Astrocyte (in vitro differentiated cells and primary cell): Measurements from ENCODE around the gene NDST4. TPM values are rescaled to one million over a fixed set of nuclear protein-coding genes. Genes with fewer than 3 reads are reported as not detected.

ENCODE experiments used
- DNase-seq: peaks from one replicate; pipeline ENCODE4 v3.0.0-alpha.2; 2010; ENCODE audit warnings: low read depth
- FAIRE-seq: peaks from 2 replicates; lab custom pipeline; 2011; peaks lifted over from hg19 to GRCh38; lab: Jason Lieb, UNC
- H2AFZ ChIP-seq: 2 replicates; pipeline ENCODE4 v1.6.0; 2012; ENCODE audit warnings: low read depth, low read length, inconsistent platforms
- H3K27ac ChIP-seq: 2 replicates; pipeline ENCODE4 v1.5.1; 2011; ENCODE audit warnings: low read depth, low read length, inconsistent platforms
- H3K27me3 ChIP-seq: 2 replicates; pipeline ENCODE4 v1.6.0; 2011; ENCODE audit warnings: low read length, inconsistent platforms; ENCODE audit not compliant: insufficient read depth
- H3K36me3 ChIP-seq: 2 replicates; pipeline ENCODE4 v1.5.1; 2011; ENCODE audit warnings: low read length, inconsistent platforms; ENCODE audit not compliant: insufficient read depth
- H3K4me1 ChIP-seq: 2 replicates; pipeline ENCODE4 v1.5.1; 2011; ENCODE audit warnings: low read length, inconsistent platforms; ENCODE audit not compliant: insufficient read depth
- H3K4me2 ChIP-seq: 2 replicates; pipeline ENCODE4 v1.6.0; 2012; ENCODE audit warnings: low read length, inconsistent platforms
- H3K4me3 ChIP-seq: 2 replicates; pipeline ENCODE4 v1.5.1; 2011; ENCODE audit warnings: low read depth, mild to moderate bottlenecking, low read length, inconsistent platforms; ENCODE audit not compliant: insufficient read depth
- H3K79me2 ChIP-seq: 2 replicates; pipeline ENCODE4 v1.6.0; 2012; ENCODE audit warnings: mild to moderate bottlenecking, low read length, inconsistent platforms; ENCODE audit not compliant: insufficient read depth
- H3K9ac ChIP-seq: 2 replicates; pipeline ENCODE4 v1.6.0; 2012; ENCODE audit warnings: mild to moderate bottlenecking, low read length, inconsistent platforms
- H3K9me3 ChIP-seq: 2 replicates; pipeline ENCODE4 v1.5.1; 2012; ENCODE audit warnings: low read depth, mild to moderate bottlenecking, low read length, inconsistent platforms; ENCODE audit not compliant: insufficient read depth
- H4K20me1 ChIP-seq: 2 replicates; pipeline ENCODE4 v1.6.0; 2012; ENCODE audit warnings: low read length, inconsistent platforms; ENCODE audit not compliant: insufficient read depth
- H3K27ac Mint-ChIP-seq: one replicate; pipeline ENCODE4 v1.8.0; 2021; ENCODE audit warnings: mild to moderate bottlenecking, mixed read lengths; ENCODE audit not compliant: unreplicated experiment
- H3K27me3 Mint-ChIP-seq: one replicate; pipeline ENCODE4 v1.8.0; 2021; ENCODE audit warnings: low read depth, mixed read lengths; ENCODE audit not compliant: unreplicated experiment
- H3K36me3 Mint-ChIP-seq: one replicate; pipeline ENCODE4 v1.8.0; 2021; ENCODE audit warnings: low read depth, mixed read lengths; ENCODE audit not compliant: unreplicated experiment
- H3K4me1 Mint-ChIP-seq: one replicate; pipeline ENCODE4 v1.8.0; 2021; ENCODE audit warnings: low read depth, mixed read lengths; ENCODE audit not compliant: unreplicated experiment
- H3K4me3 Mint-ChIP-seq: one replicate; pipeline ENCODE4 v1.8.0; 2021; ENCODE audit warnings: mild to moderate bottlenecking, moderate library complexity, mixed read lengths; ENCODE audit not compliant: unreplicated experiment
- H3K9me3 Mint-ChIP-seq: one replicate; pipeline ENCODE4 v1.8.0; 2021; ENCODE audit warnings: mild to moderate bottlenecking, mixed read lengths; ENCODE audit not compliant: unreplicated experiment
- CTCF ChIP-seq: IDR thresholded peaks from 2 replicates; pipeline ENCODE4 v1.5.1; 2011; ENCODE audit warnings: low read depth, mild to moderate bottlenecking, inconsistent platforms, low read length, moderate library complexity; ENCODE audit not compliant: insufficient read depth
- EZH2 ChIP-seq: IDR thresholded peaks from 2 replicates; pipeline ENCODE4 v1.6.1; 2012; ENCODE audit warnings: mild to moderate bottlenecking, low read length, inconsistent platforms; ENCODE audit not compliant: insufficient read depth
- total RNA-seq: library from RNA; stranded (reverse); gene quantifications from 2 replicates; pipeline ENCODE4 v1.2.1, GENCODE V29; 2021

NDST4 gene
- total RNA-seq, 1 donor from 2014 or later, result not detected

GRCh38 chr4:115126491-115126890, 13.1 kb upstream of the NDST4 start:
- no peak overlapping the region for H3K4me2 ChIP-seq
- DNase-seq (no peak), FAIRE-seq (no peak)
- H3K27ac Mint-ChIP-seq, result no peak overlapping the region
- H3K36me3 Mint-ChIP-seq, result no peaks in the 10 kb centered on the region
- H3K27me3 ChIP-seq, result no peaks in the 10 kb centered on the region
- H2AFZ ChIP-seq, result no peak overlapping the region
- H3K27ac ChIP-seq, result no peak overlapping the region
- H3K4me1 ChIP-seq, result no peaks in the 10 kb centered on the region
- no peak overlapping the region for H3K4me3 ChIP-seq
- H3K36me3 ChIP-seq, result no peaks in the 10 kb centered on the region
- H3K27me3 Mint-ChIP-seq, result peaks cover 2% of the 10 kb centered on the region
- no peaks in the 10 kb centered on the region for H4K20me1 ChIP-seq
- no peak overlapping the region for H3K9ac ChIP-seq
- no peaks in the 10 kb centered on the region for H3K79me2 ChIP-seq
- peaks cover 2% of the 10 kb centered on the region for H3K4me1 Mint-ChIP-seq
- no peak overlapping the region for H3K4me3 Mint-ChIP-seq
- no peaks in the 10 kb centered on the region for H3K9me3 ChIP-seq
- H3K9me3 Mint-ChIP-seq, result no peaks in the 10 kb centered on the region
- TF ChIP-seq CTCF (no peak), EZH2 (no peak)

- Histone ChIP-seq H2AFZ (no peak overlapping the region), H3K4me1 (no peaks in the 10 kb centered on the region), H3K4me2 (no peak overlapping the region), H4K20me1 (no peaks in the 10 kb centered on the region), H3K36me3 (no peaks in the 10 kb centered on the region), H3K9me3 (no peaks in the 10 kb centered on the region), H3K9ac (no peak overlapping the region), H3K27ac (no peak overlapping the region), H3K79me2 (no peaks in the 10 kb centered on the region), H3K27me3 (no peaks in the 10 kb centered on the region), H3K4me3 (no peak overlapping the region)
- TF ChIP-seq EZH2, result no peak
- TF ChIP-seq CTCF, result no peak
- DNase-seq (no peak), FAIRE-seq (no peak)
- H3K27me3 Mint-ChIP-seq, result no peaks in the 10 kb centered on the region
- no peak overlapping the region for H3K27ac Mint-ChIP-seq
- no peaks in the 10 kb centered on the region for H3K36me3 Mint-ChIP-seq
- H3K9me3 Mint-ChIP-seq, result no peaks in the 10 kb centered on the region
- no peak overlapping the region for H3K4me3 Mint-ChIP-seq
- no peaks in the 10 kb centered on the region for H3K4me1 Mint-ChIP-seq
Observed at GRCh38 chr4:115121351-115122043, 8.1 kb upstream of the NDST4 start.

- no peaks in the 10 kb centered on the region for H3K4me1 Mint-ChIP-seq
- no peaks in the 10 kb centered on the region for H3K9me3 Mint-ChIP-seq
- Histone ChIP-seq H3K79me2 (no peaks in the 10 kb centered on the region), H4K20me1 (no peaks in the 10 kb centered on the region), H3K4me1 (no peaks in the 10 kb centered on the region), H3K4me3 (no peak overlapping the region), H3K36me3 (no peaks in the 10 kb centered on the region), H3K9me3 (no peaks in the 10 kb centered on the region), H3K9ac (no peak overlapping the region), H2AFZ (no peak overlapping the region), H3K27ac (no peak overlapping the region), H3K4me2 (no peak overlapping the region), H3K27me3 (no peaks in the 10 kb centered on the region)
- DNase-seq (no peak), FAIRE-seq (no peak)
- H3K27ac Mint-ChIP-seq, result no peak overlapping the region
- no peaks in the 10 kb centered on the region for H3K36me3 Mint-ChIP-seq
- no peak overlapping the region for H3K4me3 Mint-ChIP-seq
- no peaks in the 10 kb centered on the region for H3K27me3 Mint-ChIP-seq
- no peak for TF ChIP-seq CTCF
- no peak for TF ChIP-seq EZH2
Observed at GRCh38 chr4:115119804-115120352, 6.5 kb upstream of the NDST4 start.
